ENCODE measurements around the gene HTR3A. TPM values are rescaled to one million over a fixed set of nuclear protein-coding genes. Genes with fewer than 3 reads are reported as not detected.
"Not testable (repeated sequence)": the region's sequence is repeated elsewhere in the genome, so short reads cannot be mapped to it uniquely, and the experiment has no call there.

The HTR3A gene
- total RNA-seq (not detected), polyA plus RNA-seq (not detected), total RNA-seq (0 reads per million in 6 experiments)

DNA sequence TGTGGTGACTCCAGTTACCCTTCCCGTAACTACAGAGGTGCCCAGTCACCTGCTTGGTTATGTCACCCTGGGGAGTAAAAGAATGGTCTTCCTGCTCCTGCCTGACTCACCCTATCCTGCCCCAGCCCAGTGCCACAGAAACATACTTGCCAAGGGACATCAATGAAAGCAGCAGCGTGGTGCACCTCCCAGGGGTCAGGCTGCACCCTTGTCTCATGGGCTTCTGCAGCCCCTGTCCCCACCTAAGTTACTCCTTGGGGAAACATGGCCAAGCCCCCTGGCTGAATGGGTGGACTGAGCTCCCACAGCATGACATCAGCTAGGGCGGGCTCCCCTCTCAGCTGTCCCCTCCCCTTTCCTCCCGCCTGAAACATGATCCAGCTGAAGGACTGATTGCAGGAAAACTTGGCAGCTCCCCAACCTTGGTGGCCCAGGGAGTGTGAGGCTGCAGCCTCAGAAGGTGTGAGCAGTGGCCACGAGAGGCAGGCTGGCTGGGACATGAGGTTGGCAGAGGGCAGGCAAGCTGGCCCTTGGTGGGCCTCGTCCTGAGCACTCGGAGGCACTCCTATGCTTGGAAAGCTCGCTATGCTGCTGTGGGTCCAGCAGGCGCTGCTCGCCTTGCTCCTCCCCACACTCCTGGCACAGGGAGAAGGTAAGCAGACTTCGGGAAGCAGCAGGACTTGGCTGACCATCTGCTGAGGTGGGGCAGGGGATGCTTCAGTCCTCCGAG, at the start of gene HTR3A:
HTR3A (plus strand) TSS at position 368 of the 730 bp plus-strand sequence; CDS start at position 586, 218 bp downstream.
- DNase-seq, result no peak

GRCh38 chr11:113926273-113927197, 48.4 kb upstream of the HTR3A start:
- Mint-ChIP-seq H3K36me3 (peaks cover 0 to 5% (median 0%) of the 10 kb centered on the region in 3 donors), H3K27ac (no peak overlapping the region), H3K4me3 (no peak overlapping the region), H3K9me3 (peaks cover 0 to 2% (median 0%) of the 10 kb centered on the region in 9 donors), H3K27me3 (peaks cover 13 to 27% (median 14%) of the 10 kb centered on the region in 5 donors), H3K4me1 (peaks cover 0 to 3% (median 0%) of the 10 kb centered on the region in 4 donors)
- DNase-seq (no peak), ATAC-seq (no peak)
- POLR2A ChIA-PET, result no interaction called here

More for the DNA sequence above, at the start of gene HTR3A:
- Mint-ChIP-seq H3K4me1 (peaks cover 0 to 25% (median 3%) of the 10 kb centered on the region in 4 donors), H3K27ac (peak within 1 kb of the TSS in 1 of 10 donors; percentile 21), H3K9me3 (no peaks in the 10 kb centered on the region), H3K27me3 (peaks cover 0 to 13% (median 10%) of the 10 kb centered on the region in 5 donors), H3K4me3 (no peak within 1 kb of the TSS), H3K36me3 (no peaks in the 10 kb centered on the region)
- POLR2A ChIA-PET, result no interaction called here
- no peak for ATAC-seq

DNA sequence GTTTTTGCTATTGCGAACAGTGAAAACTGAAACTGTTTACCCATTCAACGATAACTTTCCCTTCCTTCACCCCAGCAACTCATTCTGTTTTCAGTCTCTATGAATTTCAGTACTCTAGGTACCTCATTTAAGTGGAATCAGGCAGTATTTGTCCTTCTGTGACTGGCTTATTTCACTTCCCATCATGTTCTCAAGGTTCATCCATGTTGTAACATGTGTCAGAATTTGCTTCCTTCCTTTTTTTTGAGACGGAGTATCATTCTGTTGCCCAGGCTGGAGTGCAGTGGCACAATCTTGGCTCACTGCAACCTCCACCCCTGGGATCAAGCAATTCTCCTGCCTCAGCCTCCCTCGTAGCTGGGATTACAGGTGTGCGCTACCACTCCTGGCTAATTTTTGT, 46.6 kb upstream of the HTR3A start:
- Mint-ChIP-seq H3K27ac (no peak overlapping the region), H3K4me3 (no peak overlapping the region), H3K36me3 (no peaks in the 10 kb centered on the region), H3K4me1 (peaks cover 0 to 3% (median 0%) of the 10 kb centered on the region in 4 donors), H3K27me3 (peaks cover 15 to 38% (median 21%) of the 10 kb centered on the region in 5 donors), H3K9me3 (peaks cover 0 to 2% (median 0%) of the 10 kb centered on the region in 9 donors)
- ATAC-seq (no peak), DNase-seq (no peak)
- POLR2A ChIA-PET, result no interaction called here

GRCh38 chr11:113932788-113933187, 42.1 kb upstream of the HTR3A start:
- no peak for ATAC-seq

GRCh38 chr11:113934193-113934592, 40.7 kb upstream of the HTR3A start:
- ATAC-seq, H3K4me3 Mint-ChIP-seq, H3K9me3 Mint-ChIP-seq, H3K27ac Mint-ChIP-seq, DNase-seq, H3K4me1 Mint-ChIP-seq, POLR2A ChIA-PET, H3K36me3 Mint-ChIP-seq: not testable (repeated sequence)
- H3K27me3 Mint-ChIP-seq, result peaks cover 11 to 44% (median 18%) of the 10 kb centered on the region in 5 donors

More at GRCh38 chr11:113932788-113933187, 42.1 kb upstream of the HTR3A start:
- no peaks in the 10 kb centered on the region for H3K4me1 Mint-ChIP-seq
- DNase-seq, result no peak
- no peaks in the 10 kb centered on the region for H3K36me3 Mint-ChIP-seq
- H3K27me3 Mint-ChIP-seq, result peaks cover 18 to 55% (median 19%) of the 10 kb centered on the region in 5 donors
- H3K4me3 Mint-ChIP-seq, result no peak overlapping the region
- no peak overlapping the region for H3K27ac Mint-ChIP-seq
- no peaks in the 10 kb centered on the region for H3K9me3 Mint-ChIP-seq
- POLR2A ChIA-PET, result no interaction called here

DNA sequence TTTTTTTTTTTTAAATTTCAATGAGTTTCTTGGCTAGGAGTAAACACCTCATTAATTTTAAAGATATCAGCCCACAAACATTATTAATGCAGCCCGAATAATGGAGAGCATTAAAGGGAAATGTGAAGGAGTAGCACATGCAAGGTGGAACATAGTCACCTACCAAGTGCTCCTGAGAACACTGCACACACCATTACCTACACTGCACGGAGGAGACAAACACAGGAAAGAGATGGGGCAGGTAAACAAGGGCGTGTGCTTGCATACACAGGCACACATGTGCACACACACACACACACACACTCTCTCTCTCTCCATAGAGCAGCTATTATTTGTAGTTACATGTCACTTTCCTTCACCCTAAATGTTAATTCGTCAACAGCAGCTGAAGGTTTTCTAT, 40.1 kb upstream of the HTR3A start:
- DNase-seq (no peak), ATAC-seq (no peak)
- no peak overlapping the region for H3K4me3 Mint-ChIP-seq
- no peaks in the 10 kb centered on the region for H3K4me1 Mint-ChIP-seq
- POLR2A ChIA-PET, result no interaction called here
- no peak overlapping the region for H3K27ac Mint-ChIP-seq
- no peaks in the 10 kb centered on the region for H3K36me3 Mint-ChIP-seq
- peaks cover 11 to 43% (median 18%) of the 10 kb centered on the region in 5 donors for H3K27me3 Mint-ChIP-seq
- no peaks in the 10 kb centered on the region for H3K9me3 Mint-ChIP-seq

GRCh38 chr11:113935858-113936257, 39.0 kb upstream of the HTR3A start:
- no peak overlapping the region for H3K27ac Mint-ChIP-seq
- no peak overlapping the region for H3K4me3 Mint-ChIP-seq
- H3K4me1 Mint-ChIP-seq, result no peaks in the 10 kb centered on the region
- ATAC-seq, result no peak
- no peak for DNase-seq
- peaks cover 11 to 35% (median 14%) of the 10 kb centered on the region in 5 donors for H3K27me3 Mint-ChIP-seq
- no peaks in the 10 kb centered on the region for H3K36me3 Mint-ChIP-seq
- H3K9me3 Mint-ChIP-seq, result no peaks in the 10 kb centered on the region
- POLR2A ChIA-PET, result no interaction called here

DNA sequence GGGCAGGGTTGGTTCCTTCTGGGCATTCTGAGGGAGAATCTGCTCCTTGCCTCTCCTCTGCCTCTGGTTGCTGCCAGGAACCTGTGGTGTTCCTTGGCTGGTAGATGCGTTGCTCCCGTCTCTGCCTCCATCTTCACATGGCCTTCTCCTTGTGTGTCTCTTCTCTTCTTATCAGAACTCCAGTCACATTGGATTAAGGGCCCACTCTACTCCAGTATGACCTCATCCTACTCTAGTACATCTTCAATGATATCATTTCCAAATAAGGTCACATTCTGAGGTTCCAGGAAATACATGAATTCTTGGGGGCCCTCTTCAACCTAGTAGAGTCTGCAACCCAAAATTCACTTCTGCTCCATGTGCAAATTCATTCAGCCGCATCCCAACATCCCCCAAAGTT, 37.0 kb upstream of the HTR3A start:
- Mint-ChIP-seq H3K4me3 (no peak overlapping the region), H3K36me3 (no peaks in the 10 kb centered on the region), H3K27me3 (peaks cover 2 to 21% (median 9%) of the 10 kb centered on the region in 5 donors), H3K4me1 (no peaks in the 10 kb centered on the region), H3K9me3 (no peaks in the 10 kb centered on the region), H3K27ac (no peak overlapping the region)
- POLR2A ChIA-PET, result no interaction called here
- DNase-seq (no peak), ATAC-seq (no peak)

- Mint-ChIP-seq H3K27me3 (peaks cover 0 to 11% (median 4%) of the 10 kb centered on the region in 5 donors), H3K36me3 (no peaks in the 10 kb centered on the region), H3K27ac (no peak overlapping the region), H3K4me1 (peaks cover 0 to 5% (median 0%) of the 10 kb centered on the region in 4 donors), H3K9me3 (no peaks in the 10 kb centered on the region), H3K4me3 (no peak overlapping the region)
- ATAC-seq, result no peak
- DNase-seq, result no peak
- POLR2A ChIA-PET, result no interaction called here
Measured at GRCh38 chr11:113942256-113942655, 32.7 kb upstream of the HTR3A start.

GRCh38 chr11:113946162-113946561, 28.7 kb upstream of the HTR3A start:
- ATAC-seq, DNase-seq, POLR2A ChIA-PET, H3K4me3 Mint-ChIP-seq, H3K27ac Mint-ChIP-seq, H3K9me3 Mint-ChIP-seq, H3K36me3 Mint-ChIP-seq: not testable (repeated sequence)
- peaks cover 6 to 13% (median 11%) of the 10 kb centered on the region in 5 donors for H3K27me3 Mint-ChIP-seq
- H3K4me1 Mint-ChIP-seq, result peaks cover 0 to 12% (median 0%) of the 10 kb centered on the region in 4 donors

- POLR2A ChIA-PET, result no interaction called here
- no peak for DNase-seq
- Mint-ChIP-seq H3K4me3 (no peak overlapping the region), H3K4me1 (peaks cover 0 to 12% (median 0%) of the 10 kb centered on the region in 4 donors), H3K9me3 (no peaks in the 10 kb centered on the region), H3K27ac (peak overlapping the region in 1 of 10 donors; percentile 20), H3K27me3 (peaks cover 10 to 29% (median 28%) of the 10 kb centered on the region in 5 donors), H3K36me3 (no peaks in the 10 kb centered on the region)
- no peak for ATAC-seq
Measured at GRCh38 chr11:113947994-113948393, 26.9 kb upstream of the HTR3A start.

- Mint-ChIP-seq H3K36me3 (no peaks in the 10 kb centered on the region), H3K4me1 (peaks cover 0 to 12% (median 0%) of the 10 kb centered on the region in 4 donors)
Measured at GRCh38 chr11:113949891-113950290, 25.0 kb upstream of the HTR3A start.

DNA sequence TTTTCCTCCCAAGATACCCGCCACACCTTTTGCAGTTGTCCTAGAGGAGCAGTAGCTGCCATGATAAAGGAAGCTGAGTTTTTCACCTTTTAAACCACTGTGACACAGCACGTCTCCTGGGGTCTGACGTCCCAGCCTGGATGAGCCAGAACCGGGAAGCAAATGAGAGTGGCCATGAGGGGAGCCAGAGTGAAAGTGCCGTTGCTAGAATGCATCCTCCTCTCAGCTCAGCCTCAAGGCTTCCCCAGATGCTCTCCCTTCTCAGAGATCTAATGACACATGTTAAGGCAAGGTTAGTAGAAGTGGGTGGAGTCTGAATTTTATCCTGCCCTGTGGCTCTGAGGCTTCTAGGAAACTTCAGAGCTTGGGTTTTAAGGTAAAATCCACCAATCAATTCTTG, 23.4 kb upstream of the HTR3A start:
- DNase-seq (no peak), ATAC-seq (no peak)
- no peaks in the 10 kb centered on the region for H3K9me3 Mint-ChIP-seq
- H3K27ac Mint-ChIP-seq, result no peak overlapping the region
- H3K27me3 Mint-ChIP-seq, result peaks cover 12 to 41% (median 27%) of the 10 kb centered on the region in 5 donors
- no peaks in the 10 kb centered on the region for H3K36me3 Mint-ChIP-seq
- POLR2A ChIA-PET, result no interaction called here
- H3K4me3 Mint-ChIP-seq, result no peak overlapping the region
- peaks cover 0 to 11% (median 0%) of the 10 kb centered on the region in 4 donors for H3K4me1 Mint-ChIP-seq

More at GRCh38 chr11:113949891-113950290, 25.0 kb upstream of the HTR3A start:
- H3K4me3 Mint-ChIP-seq, result no peak overlapping the region
- DNase-seq (no peak), ATAC-seq (no peak)
- no peak overlapping the region for H3K27ac Mint-ChIP-seq
- peaks cover 14 to 41% (median 24%) of the 10 kb centered on the region in 5 donors for H3K27me3 Mint-ChIP-seq
- no peaks in the 10 kb centered on the region for H3K9me3 Mint-ChIP-seq
- POLR2A ChIA-PET, result no interaction called here

Measured in naive thymus-derived CD8-positive, alpha-beta T cell (primary cell).